Fibroblast of the conjunctiva (primary cell): ENCODE data around the gene GBP2.
A peak's percentile ranks its signal among the peaks of the same experiment; 100 is the strongest.

Experiments
- DNase-seq: peaks from one replicate; pipeline ENCODE4 v3.0.0-alpha.2; 2010; ENCODE audit warnings: low read depth

The GBP2 gene

GRCh38 chr1:89065079-89065868 lies 60.6 kb downstream of the GBP2 start, which contains the start of gene GBP1:
Gene GBP1 (minus strand): TSS chr1:89065208. CDS start chr1:89063234, 1,974 bp downstream.
- peak; percentile 92 for DNase-seq

DNA sequence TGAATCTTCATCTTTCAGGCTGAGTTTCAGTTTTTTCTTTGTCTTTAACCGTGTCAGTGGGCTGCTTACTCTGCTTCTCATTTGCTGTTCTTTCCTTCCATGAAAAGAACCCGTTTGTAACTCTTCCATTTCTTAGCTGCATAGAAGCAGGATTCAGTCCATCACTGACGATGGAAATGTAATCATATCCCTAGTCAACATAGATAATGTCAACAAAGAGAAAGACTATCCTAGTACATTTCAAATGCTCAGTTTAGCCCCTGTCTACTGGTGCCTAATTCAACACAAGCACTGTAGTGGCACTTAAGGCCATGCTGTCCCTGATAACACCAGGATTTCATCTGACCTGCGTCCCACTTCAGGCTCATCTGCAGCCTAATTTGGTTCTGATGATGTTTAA lies 61.3 kb downstream of the GBP2 start:
- no peak for DNase-seq

DNA sequence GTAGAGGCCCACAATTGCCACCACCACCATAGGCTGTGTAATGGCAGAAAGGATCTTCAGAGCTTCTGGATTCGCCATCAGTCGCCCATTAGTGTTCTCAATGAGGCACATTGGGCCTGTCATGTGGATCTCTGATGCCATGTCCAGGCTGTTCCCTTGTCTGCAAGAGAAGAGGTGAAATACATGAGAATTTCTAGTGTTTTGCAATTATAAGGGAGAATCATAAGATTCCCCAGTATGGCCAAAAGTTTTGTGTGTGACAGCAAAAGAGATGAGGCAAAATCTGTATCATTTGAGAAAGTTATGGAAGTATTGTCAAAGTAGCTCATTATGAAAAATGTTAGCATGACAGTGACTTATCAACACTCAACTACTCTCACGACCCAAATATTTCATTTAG lies 62.8 kb downstream of the GBP2 start:
- no peak for DNase-seq

DNA sequence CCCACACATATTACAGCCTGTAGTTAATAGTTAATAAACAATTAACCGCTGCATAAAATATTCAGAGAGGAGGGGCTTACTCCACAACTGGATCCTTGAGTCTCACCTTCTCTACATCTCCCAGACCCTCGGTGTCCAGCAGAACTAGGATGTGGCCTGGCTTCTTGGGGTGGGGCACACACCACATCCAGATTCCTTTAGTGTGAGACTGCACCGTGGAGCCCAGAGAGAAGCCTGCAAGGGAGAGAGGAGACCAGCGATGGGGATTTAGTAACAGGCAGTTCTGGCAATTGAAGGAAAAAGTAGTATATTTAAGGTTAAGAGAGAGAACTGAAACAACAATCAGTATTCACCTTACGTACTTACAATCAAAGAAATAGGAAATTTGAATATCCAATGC lies 65.8 kb downstream of the GBP2 start:
- DNase-seq = no peak
